Measurements from ENCODE around the gene TNIK.
"Not testable (repeated sequence)": the region's sequence is repeated elsewhere in the genome, so short reads cannot be mapped to it uniquely, and the experiment has no call there.

The TNIK gene

GRCh38 chr3:171431550-171431949 is 28.7 kb downstream of the TNIK start:
- Mint-ChIP-seq H3K4me3 (no peak overlapping the region), H3K36me3 (ENCODE audit: low read depth) (peaks cover 11% of the 10 kb centered on the region), H3K4me1 (ENCODE audit: low read depth) (peaks cover 18% of the 10 kb centered on the region), H3K9me3 (no peaks in the 10 kb centered on the region), H3K27me3 (ENCODE audit: low read depth) (no peaks in the 10 kb centered on the region), H3K27ac (no peak overlapping the region)
- DNase-seq (ENCODE audit: low spot score) = no peak

- Mint-ChIP-seq H3K4me1 (ENCODE audit: low read depth) (peaks cover 10% of the 10 kb centered on the region), H3K9me3 (no peaks in the 10 kb centered on the region), H3K4me3 (no peak overlapping the region), H3K36me3 (ENCODE audit: low read depth) (peaks cover 14% of the 10 kb centered on the region), H3K27me3 (ENCODE audit: low read depth) (no peaks in the 10 kb centered on the region), H3K27ac (no peak overlapping the region)
- no peak for DNase-seq (ENCODE audit: low spot score)
Measured at GRCh38 chr3:171430530-171430929, 29.7 kb downstream of the TNIK start.

- no peaks in the 10 kb centered on the region for H3K27me3 Mint-ChIP-seq (ENCODE audit: low read depth)
- peaks cover 6% of the 10 kb centered on the region for H3K4me1 Mint-ChIP-seq (ENCODE audit: low read depth)
- H3K27ac Mint-ChIP-seq = no peak overlapping the region
- no peak for DNase-seq (ENCODE audit: low spot score)
- peaks cover 13% of the 10 kb centered on the region for H3K36me3 Mint-ChIP-seq (ENCODE audit: low read depth)
- no peaks in the 10 kb centered on the region for H3K9me3 Mint-ChIP-seq
- H3K4me3 Mint-ChIP-seq = no peak overlapping the region
Measured at GRCh38 chr3:171429635-171430034, 30.6 kb downstream of the TNIK start.

- Mint-ChIP-seq H3K27me3 (ENCODE audit: low read depth) (no peaks in the 10 kb centered on the region), H3K4me3 (no peak overlapping the region), H3K36me3 (ENCODE audit: low read depth) (peaks cover 19% of the 10 kb centered on the region), H3K27ac (no peak overlapping the region), H3K9me3 (peaks cover 4% of the 10 kb centered on the region), H3K4me1 (ENCODE audit: low read depth) (peaks cover 8% of the 10 kb centered on the region)
- DNase-seq (ENCODE audit: low spot score) = no peak
Measured at GRCh38 chr3:171428892-171429291, 31.3 kb downstream of the TNIK start.

- Mint-ChIP-seq H3K36me3 (ENCODE audit: low read depth) (peaks cover 21% of the 10 kb centered on the region), H3K27ac (no peak overlapping the region), H3K27me3 (ENCODE audit: low read depth) (no peaks in the 10 kb centered on the region), H3K9me3 (peaks cover 5% of the 10 kb centered on the region), H3K4me1 (ENCODE audit: low read depth) (peaks cover 8% of the 10 kb centered on the region), H3K4me3 (no peak overlapping the region)
- DNase-seq (ENCODE audit: low spot score) = no peak
Measured at GRCh38 chr3:171428321-171428787, 31.9 kb downstream of the TNIK start.

- Mint-ChIP-seq H3K4me1 (ENCODE audit: low read depth) (peaks cover 8% of the 10 kb centered on the region), H3K27me3 (ENCODE audit: low read depth) (no peaks in the 10 kb centered on the region), H3K36me3 (ENCODE audit: low read depth) (peaks cover 25% of the 10 kb centered on the region), H3K4me3 (no peak overlapping the region), H3K27ac (no peak overlapping the region), H3K9me3 (peaks cover 7% of the 10 kb centered on the region)
- no peak for DNase-seq (ENCODE audit: low spot score)
Measured at GRCh38 chr3:171427771-171428320, 32.4 kb downstream of the TNIK start.

- DNase-seq (ENCODE audit: low spot score); H3K4me3 Mint-ChIP-seq; H3K4me1 Mint-ChIP-seq (ENCODE audit: low read depth); H3K27me3 Mint-ChIP-seq (ENCODE audit: low read depth); H3K27ac Mint-ChIP-seq; H3K9me3 Mint-ChIP-seq: not testable (repeated sequence)
- peaks cover 24% of the 10 kb centered on the region for H3K36me3 Mint-ChIP-seq (ENCODE audit: low read depth)
Measured at GRCh38 chr3:171424063-171424462, 36.1 kb downstream of the TNIK start.

GRCh38 chr3:171422855-171423254 is 37.4 kb downstream of the TNIK start:
- not testable (repeated sequence) for DNase-seq (ENCODE audit: low spot score); H3K27me3 Mint-ChIP-seq (ENCODE audit: low read depth)

GRCh38 chr3:171420667-171421066 is 39.5 kb downstream of the TNIK start:
- Mint-ChIP-seq H3K4me1 (ENCODE audit: low read depth) (peaks cover 6% of the 10 kb centered on the region), H3K9me3 (peaks cover 9% of the 10 kb centered on the region), H3K27ac (no peak overlapping the region), H3K4me3 (no peak overlapping the region), H3K36me3 (ENCODE audit: low read depth) (peaks cover 19% of the 10 kb centered on the region), H3K27me3 (ENCODE audit: low read depth) (no peaks in the 10 kb centered on the region)
- DNase-seq (ENCODE audit: low spot score) = no peak

More at GRCh38 chr3:171422855-171423254, 37.4 kb downstream of the TNIK start:
- not testable (repeated sequence) for H3K9me3 Mint-ChIP-seq; H3K4me1 Mint-ChIP-seq (ENCODE audit: low read depth); H3K27ac Mint-ChIP-seq; H3K4me3 Mint-ChIP-seq
- H3K36me3 Mint-ChIP-seq (ENCODE audit: low read depth) = peaks cover 27% of the 10 kb centered on the region

- Mint-ChIP-seq H3K4me1 (ENCODE audit: low read depth) (peaks cover 11% of the 10 kb centered on the region), H3K27me3 (ENCODE audit: low read depth) (no peaks in the 10 kb centered on the region), H3K36me3 (ENCODE audit: low read depth) (peaks cover 15% of the 10 kb centered on the region), H3K9me3 (peaks cover 9% of the 10 kb centered on the region), H3K4me3 (no peak overlapping the region), H3K27ac (no peak overlapping the region)
- no peak for DNase-seq (ENCODE audit: low spot score)
Measured at GRCh38 chr3:171419457-171419856, 40.7 kb downstream of the TNIK start.

- peaks cover 2% of the 10 kb centered on the region for H3K9me3 Mint-ChIP-seq
- H3K4me1 Mint-ChIP-seq (ENCODE audit: low read depth) = peaks cover 15% of the 10 kb centered on the region
- DNase-seq (ENCODE audit: low spot score) = no peak
- no peaks in the 10 kb centered on the region for H3K27me3 Mint-ChIP-seq (ENCODE audit: low read depth)
- no peak overlapping the region for H3K4me3 Mint-ChIP-seq
- peaks cover 7% of the 10 kb centered on the region for H3K36me3 Mint-ChIP-seq (ENCODE audit: low read depth)
- no peak overlapping the region for H3K27ac Mint-ChIP-seq
Measured at GRCh38 chr3:171417813-171418212, 42.4 kb downstream of the TNIK start.

- H3K9me3 Mint-ChIP-seq = no peaks in the 10 kb centered on the region
- H3K4me1 Mint-ChIP-seq (ENCODE audit: low read depth) = peaks cover 20% of the 10 kb centered on the region
- DNase-seq (ENCODE audit: low spot score) = no peak
- peaks cover 6% of the 10 kb centered on the region for H3K36me3 Mint-ChIP-seq (ENCODE audit: low read depth)
- no peaks in the 10 kb centered on the region for H3K27me3 Mint-ChIP-seq (ENCODE audit: low read depth)
- no peak overlapping the region for H3K4me3 Mint-ChIP-seq
- H3K27ac Mint-ChIP-seq = no peak overlapping the region
Measured at GRCh38 chr3:171417137-171417536, 43.1 kb downstream of the TNIK start.

GRCh38 chr3:171416666-171417065 is 43.5 kb downstream of the TNIK start:
- peaks cover 20% of the 10 kb centered on the region for H3K4me1 Mint-ChIP-seq (ENCODE audit: low read depth)
- no peaks in the 10 kb centered on the region for H3K9me3 Mint-ChIP-seq
- peaks cover 6% of the 10 kb centered on the region for H3K36me3 Mint-ChIP-seq (ENCODE audit: low read depth)
- H3K27me3 Mint-ChIP-seq (ENCODE audit: low read depth) = no peaks in the 10 kb centered on the region
- DNase-seq (ENCODE audit: low spot score) = no peak
- no peak overlapping the region for H3K27ac Mint-ChIP-seq
- no peak overlapping the region for H3K4me3 Mint-ChIP-seq

- H3K27me3 Mint-ChIP-seq (ENCODE audit: low read depth) = no peaks in the 10 kb centered on the region
- H3K4me1 Mint-ChIP-seq (ENCODE audit: low read depth) = peaks cover 19% of the 10 kb centered on the region
- H3K9me3 Mint-ChIP-seq = no peaks in the 10 kb centered on the region
- H3K4me3 Mint-ChIP-seq = no peak overlapping the region
- no peak overlapping the region for H3K27ac Mint-ChIP-seq
- no peak for DNase-seq (ENCODE audit: low spot score)
- H3K36me3 Mint-ChIP-seq (ENCODE audit: low read depth) = peaks cover 6% of the 10 kb centered on the region
Measured at GRCh38 chr3:171416061-171416460, 44.1 kb downstream of the TNIK start.

GRCh38 chr3:171415070-171415469 is 45.1 kb downstream of the TNIK start:
- Mint-ChIP-seq H3K4me3 (no peak overlapping the region), H3K36me3 (ENCODE audit: low read depth) (peaks cover 6% of the 10 kb centered on the region), H3K27ac (no peak overlapping the region), H3K4me1 (ENCODE audit: low read depth) (peaks cover 21% of the 10 kb centered on the region), H3K9me3 (no peaks in the 10 kb centered on the region), H3K27me3 (ENCODE audit: low read depth) (no peaks in the 10 kb centered on the region)
- DNase-seq (ENCODE audit: low spot score) = no peak
